ENCODE data around the gene SMIM38. TPM values are rescaled to one million over a fixed set of nuclear protein-coding genes. Genes with fewer than 3 reads are reported as not detected.
A peak's percentile ranks its signal among the peaks of the same experiment; 100 is the strongest.

Gene SMIM38
- total and polyA plus RNA-seq, 2 of the 4 experiments (the other 2 are of a cell fraction): under 0.01 to 0.05 TPM

DNA sequence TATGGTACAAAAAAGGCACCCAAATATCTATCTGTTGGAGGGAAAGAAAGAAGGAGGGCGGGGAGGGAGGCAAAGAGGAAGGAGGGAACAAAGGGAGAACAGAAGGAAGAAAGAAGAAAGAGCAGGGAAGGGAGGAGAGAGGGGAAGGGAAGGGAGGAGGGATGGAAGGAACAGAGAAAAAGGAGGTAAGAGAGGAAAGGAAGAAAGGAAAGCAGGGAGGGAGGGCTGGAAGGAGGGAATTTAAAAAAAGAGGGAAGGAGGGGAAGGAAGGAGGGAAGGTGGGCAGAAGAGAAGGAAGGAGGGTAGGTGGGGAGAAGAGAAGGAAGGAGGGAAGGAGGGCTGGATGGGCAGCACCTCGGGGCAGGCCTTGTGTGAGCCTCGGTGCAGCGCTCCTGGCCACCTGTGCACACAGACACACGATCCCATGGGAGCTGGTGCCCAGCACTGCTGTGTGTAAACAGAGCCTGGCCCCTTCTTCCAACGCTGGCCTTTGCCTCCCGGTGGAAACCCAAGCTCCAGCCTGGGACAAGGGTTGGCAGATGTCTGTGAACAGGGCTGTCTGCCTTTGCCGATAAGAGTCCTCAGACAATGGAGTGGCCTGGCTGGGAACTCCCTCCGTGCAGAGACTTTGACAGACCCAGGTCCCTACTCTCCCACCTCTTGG, 23.2 kb downstream of the SMIM38 start:
- Histone ChIP-seq H2BK120ac (ENCODE audit: low read depth, low read length) (no peak overlapping the region), H3K56ac (ENCODE audit: extremely low read depth, insufficient read depth, low read length) (no peak overlapping the region), H3K27me3 (ENCODE audit: control insufficient read depth, insufficient read depth, low read length) (peaks cover 14% of the 10 kb centered on the region), H4K20me1 (ENCODE audit: insufficient read depth, low read length) (no peaks in the 10 kb centered on the region), H3K4me3 (ENCODE audit: insufficient read depth, low read depth, low read length) (no peak overlapping the region), H3K4ac (ENCODE audit: low read depth, low read length) (no peak overlapping the region), H3K36me3 (ENCODE audit: control insufficient read depth, insufficient read depth, low read length) (no peaks in the 10 kb centered on the region), H4K5ac (ENCODE audit: low read depth, low read length) (no peak overlapping the region), H3K23ac (ENCODE audit: low read depth, low read length) (no peak overlapping the region), H2BK15ac (ENCODE audit: low read depth, low read length) (no peak overlapping the region), H3K9me1 (ENCODE audit: insufficient read depth, low read length) (no peaks in the 10 kb centered on the region), H3K9me3 (ENCODE audit: control insufficient read depth, insufficient read depth, low read length) (peaks cover 16% of the 10 kb centered on the region), H2AK9ac (replicated peaks; ENCODE audit: low read depth, low read length, poor library complexity) (peak overlapping the region; percentile 26), H2AFZ (replicated peaks; ENCODE audit: low read length, poor library complexity) (no peak overlapping the region), H2BK5ac (ENCODE audit: low read depth, low read length, poor library complexity, severe bottlenecking) (no peak overlapping the region), H3K18ac (ENCODE audit: low read depth, low read length) (no peak overlapping the region), H3K4me1 (ENCODE audit: control insufficient read depth, insufficient read depth, low read length) (peaks cover 6% of the 10 kb centered on the region), H2BK20ac (ENCODE audit: low read depth, low read length) (no peak overlapping the region), H3K4me2 (ENCODE audit: low read depth, low read length) (no peak overlapping the region), H3K79me1 (ENCODE audit: low read depth in 1 of 2, low read length in 2 of 2) (no peaks in the 10 kb centered on the region), H4K8ac (ENCODE audit: low read depth in 2 of 2, low read length in 2 of 2) (no peak overlapping the region), H4K91ac (ENCODE audit: insufficient read depth, low read depth, low read length) (no peak overlapping the region), H2AK5ac (ENCODE audit: low read depth, low read length) (no peak overlapping the region), H3K27ac (ENCODE audit: insufficient read depth, low read length) (no peak overlapping the region), H3K9ac (ENCODE audit: low read depth, low read length) (no peak overlapping the region), H3K14ac (replicated peaks; ENCODE audit: low read depth, low read length) (no peak overlapping the region)
- ATAC-seq (ENCODE audit: low read depth): no peak
- TF ChIP-seq RCOR1 (IDR thresholded peaks at IDR 0.05; ENCODE audit: insufficient replicate concordance, low read length): no peak
- no peak for TF ChIP-seq FOS (IDR thresholded peaks at IDR 0.05; ENCODE audit: low read depth, low read length)
- no peak for TF ChIP-seq POLR2A (IDR thresholded peaks at IDR 0.05; ENCODE audit: low read depth, low read length)
- TF ChIP-seq RFX5 (IDR thresholded peaks at IDR 0.05; ENCODE audit: low read depth, low read length): no peak
- TF ChIP-seq MAFK (IDR thresholded peaks at IDR 0.05; ENCODE audit: low read depth, low read length): no peak
- no peak for TF ChIP-seq USF2 (IDR thresholded peaks at IDR 0.05; ENCODE audit: low read depth, low read length)
- TF ChIP-seq BHLHE40 (IDR thresholded peaks at IDR 0.05; ENCODE audit: low read depth, low read length): no peak
- TF ChIP-seq CHD1 (IDR thresholded peaks at IDR 0.05; ENCODE audit: low read depth, low read length): no peak
- no peak for TF ChIP-seq SMC3 (IDR thresholded peaks at IDR 0.05; ENCODE audit: low read depth, low read length)
- no peak for TF ChIP-seq MAZ (IDR thresholded peaks at IDR 0.05; ENCODE audit: borderline replicate concordance, low read depth, low read length)
- dilution Hi-C loops (cut with HindIII; ENCODE audit: low sequenced_read_pairs, unreplicated experiment): no loop called here
- ChIA-PET POLR2A (ENCODE audit: unreplicated experiment) (no interaction called here), CTCF (no interaction called here)
- no TSS peak for BruUV-seq (replicated peaks)
- in situ Hi-C loops (cut with MboI; ENCODE audit: low sequenced_read_pairs): no loop called here
- intact Hi-C loops (cut with micrococcal nuclease): no loop called here
- WGBS, 2 experiments (ENCODE audit: extremely low coverage in 2 of 2, insufficient read length in 1 of 2): 62% methylated on average over 9 of the region's 9 CpGs; no CpG with 5 or more reads in 1 of the 2 experiments
- DNase-seq: no peak

Measured in IMR-90 (cell line).